Panc1 (cell line): ENCODE results near the gene ANKRD33B. TPM values are rescaled to one million over a fixed set of nuclear protein-coding genes. Genes with fewer than 3 reads are reported as not detected.

ENCODE experiments used
- ATAC-seq: fragments of 200-7000 bp; cut with Tn5 transposase; 2 replicates; pipeline ENCODE4 v1.9.1; 2020; ENCODE audit warnings: mild to moderate bottlenecking, moderate library complexity
- BruUV-seq: library from RNA; stranded (reverse); fragments of 400-500 nt; replicated peaks from 2 replicates; lab custom pipeline; 2021; lab: Mats Ljungman, UMichigan
- CTCF ChIA-PET: fragments of 300-600 bp; sonication (Branson Sonifier 250); formaldehyde crosslinking; loops from one replicate; lab custom pipeline; 2022; ENCODE audit warnings: antibody characterized with exemption; lab: Charles Lee
- POLR2A ChIA-PET: fragments of 300-600 bp; sonication (Branson Sonifier 250); formaldehyde crosslinking; loops from one replicate; lab custom pipeline; 2022; ENCODE audit warnings: antibody characterized with exemption; lab: Charles Lee
- DNase-seq: peaks from one replicate; pipeline ENCODE4 v3.0.0-alpha.2; 2010; ENCODE audit warnings: low read depth, low spot score
- H3K27ac ChIP-seq: 2 replicates; pipeline ENCODE4 v1.5.1; 2011; ENCODE audit warnings: mild to moderate bottlenecking, low read length, inconsistent platforms
- H3K27me3 ChIP-seq: fragments of 200-500 bp; sonication (Bioruptor generic); 2 replicates; pipeline ENCODE4 v1.6.0; 2014; ENCODE audit warnings: low read length, inconsistent platforms; ENCODE audit not compliant: control insufficient read depth, insufficient read depth
- H3K36me3 ChIP-seq: fragments of 200-500 bp; sonication (Bioruptor generic); 2 replicates; pipeline ENCODE4 v1.5.1; 2014; ENCODE audit warnings: inconsistent platforms, mild to moderate bottlenecking, low read length, moderate library complexity; ENCODE audit not compliant: control insufficient read depth, insufficient read depth
- H3K4me1 ChIP-seq: 2 replicates; pipeline ENCODE4 v1.5.1; 2011; ENCODE audit warnings: inconsistent platforms, mild to moderate bottlenecking, low read length, moderate library complexity; ENCODE audit not compliant: control insufficient read depth, insufficient read depth
- H3K4me3 ChIP-seq, 2 experiments: 2 replicates each; pipeline ENCODE4 v1.5.1; 2011 to 2012; ENCODE audit warnings: low read depth in 2 of 2, low read length in 2 of 2, mild to moderate bottlenecking in 2 of 2, inconsistent platforms in 1 of 2, moderate library complexity in 1 of 2
- H3K9me3 ChIP-seq: fragments of 200-500 bp; sonication (Bioruptor generic); 2 replicates; pipeline ENCODE4 v1.5.1; 2014; ENCODE audit warnings: low read depth, mild to moderate bottlenecking, inconsistent platforms, low read length, moderate library complexity; ENCODE audit not compliant: control insufficient read depth, insufficient read depth
- POLR2AphosphoS5 ChIP-seq: IDR thresholded peaks from 2 replicates; pipeline ENCODE4 v1.6.1; 2012; ENCODE audit warnings: mild to moderate bottlenecking, low read depth, low read length, moderate library complexity
- SIN3A ChIP-seq: IDR thresholded peaks from 2 replicates; pipeline ENCODE4 v1.6.1; 2012; ENCODE audit warnings: low read depth, mild to moderate bottlenecking, low read length, moderate library complexity, borderline replicate concordance; ENCODE audit not compliant: insufficient read depth
- TCF7L2 ChIP-seq: IDR thresholded peaks from 2 replicates; pipeline ENCODE4 v1.6.1; 2011; ENCODE audit warnings: mild to moderate bottlenecking, low read depth, low read length, inconsistent platforms
- in situ Hi-C: cut with HindIII; loops from 2 replicates; pipeline ENCODE4 v1.10.0; 2016; ENCODE audit warnings: low sequenced_read_pairs, low pct_unique_long_range_greater_than_20kb
- intact Hi-C: fragments of 100-400 bp; cut with micrococcal nuclease; formaldehyde crosslinking; loops from one replicate; pipeline ENCODE4 v1.10.0; 2022; ENCODE audit not compliant: unreplicated experiment
- total RNA-seq: library from RNA; stranded (reverse); gene quantifications from one replicate; pipeline ENCODE4 v1.2.1, GENCODE V29; 2021; ENCODE audit not compliant: unreplicated experiment
- TF ChIP-seq, protein P1 (sequence below): fragments of 450-650 bp; IDR thresholded peaks from 2 replicates; pipeline ENCODE4 v1.5.1; 2017; ENCODE audit warnings: mild to moderate bottlenecking
- TF ChIP-seq, protein P2 (sequence below), 2 experiments: IDR thresholded peaks; 2 replicates each; pipeline ENCODE4 v1.6.1; 2011 to 2012; ENCODE audit warnings: low read depth in 2 of 2, control low read depth in 1 of 2, low read length in 1 of 2, mild to moderate bottlenecking in 1 of 2, moderate library complexity in 1 of 2; ENCODE audit not compliant: insufficient read depth in 1 of 2

Gene ANKRD33B
- total RNA-seq, 1 experiment from 2014 or later: 19.1 TPM

- intact Hi-C loops: no loop called here
- BruUV-seq: no TSS peak
- Histone ChIP-seq H3K4me1 (peaks cover 12% of the 10 kb centered on the region), H3K4me3 (no peak overlapping the region), H3K27me3 (no peaks in the 10 kb centered on the region), H3K27ac (no peak overlapping the region), H3K36me3 (no peaks in the 10 kb centered on the region), H3K9me3 (no peaks in the 10 kb centered on the region)
- CTCF ChIA-PET: interaction anchor here (1.1 to 1.7 kb wide), 2 partner anchors 12 to 28 kb away, joined by 3 to 5 read pairs; no protein-coding TSS in a partner anchor
- DNase-seq (no peak), ATAC-seq (peak; percentile 46)
- in situ Hi-C loops: no loop called here
- TF ChIP-seq, protein P1, sequence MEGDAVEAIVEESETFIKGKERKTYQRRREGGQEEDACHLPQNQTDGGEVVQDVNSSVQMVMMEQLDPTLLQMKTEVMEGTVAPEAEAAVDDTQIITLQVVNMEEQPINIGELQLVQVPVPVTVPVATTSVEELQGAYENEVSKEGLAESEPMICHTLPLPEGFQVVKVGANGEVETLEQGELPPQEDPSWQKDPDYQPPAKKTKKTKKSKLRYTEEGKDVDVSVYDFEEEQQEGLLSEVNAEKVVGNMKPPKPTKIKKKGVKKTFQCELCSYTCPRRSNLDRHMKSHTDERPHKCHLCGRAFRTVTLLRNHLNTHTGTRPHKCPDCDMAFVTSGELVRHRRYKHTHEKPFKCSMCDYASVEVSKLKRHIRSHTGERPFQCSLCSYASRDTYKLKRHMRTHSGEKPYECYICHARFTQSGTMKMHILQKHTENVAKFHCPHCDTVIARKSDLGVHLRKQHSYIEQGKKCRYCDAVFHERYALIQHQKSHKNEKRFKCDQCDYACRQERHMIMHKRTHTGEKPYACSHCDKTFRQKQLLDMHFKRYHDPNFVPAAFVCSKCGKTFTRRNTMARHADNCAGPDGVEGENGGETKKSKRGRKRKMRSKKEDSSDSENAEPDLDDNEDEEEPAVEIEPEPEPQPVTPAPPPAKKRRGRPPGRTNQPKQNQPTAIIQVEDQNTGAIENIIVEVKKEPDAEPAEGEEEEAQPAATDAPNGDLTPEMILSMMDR: no peak
- TF ChIP-seq SIN3A (no peak), POLR2AphosphoS5 (no peak), TCF7L2 (no peak)
- TF ChIP-seq, protein P2, sequence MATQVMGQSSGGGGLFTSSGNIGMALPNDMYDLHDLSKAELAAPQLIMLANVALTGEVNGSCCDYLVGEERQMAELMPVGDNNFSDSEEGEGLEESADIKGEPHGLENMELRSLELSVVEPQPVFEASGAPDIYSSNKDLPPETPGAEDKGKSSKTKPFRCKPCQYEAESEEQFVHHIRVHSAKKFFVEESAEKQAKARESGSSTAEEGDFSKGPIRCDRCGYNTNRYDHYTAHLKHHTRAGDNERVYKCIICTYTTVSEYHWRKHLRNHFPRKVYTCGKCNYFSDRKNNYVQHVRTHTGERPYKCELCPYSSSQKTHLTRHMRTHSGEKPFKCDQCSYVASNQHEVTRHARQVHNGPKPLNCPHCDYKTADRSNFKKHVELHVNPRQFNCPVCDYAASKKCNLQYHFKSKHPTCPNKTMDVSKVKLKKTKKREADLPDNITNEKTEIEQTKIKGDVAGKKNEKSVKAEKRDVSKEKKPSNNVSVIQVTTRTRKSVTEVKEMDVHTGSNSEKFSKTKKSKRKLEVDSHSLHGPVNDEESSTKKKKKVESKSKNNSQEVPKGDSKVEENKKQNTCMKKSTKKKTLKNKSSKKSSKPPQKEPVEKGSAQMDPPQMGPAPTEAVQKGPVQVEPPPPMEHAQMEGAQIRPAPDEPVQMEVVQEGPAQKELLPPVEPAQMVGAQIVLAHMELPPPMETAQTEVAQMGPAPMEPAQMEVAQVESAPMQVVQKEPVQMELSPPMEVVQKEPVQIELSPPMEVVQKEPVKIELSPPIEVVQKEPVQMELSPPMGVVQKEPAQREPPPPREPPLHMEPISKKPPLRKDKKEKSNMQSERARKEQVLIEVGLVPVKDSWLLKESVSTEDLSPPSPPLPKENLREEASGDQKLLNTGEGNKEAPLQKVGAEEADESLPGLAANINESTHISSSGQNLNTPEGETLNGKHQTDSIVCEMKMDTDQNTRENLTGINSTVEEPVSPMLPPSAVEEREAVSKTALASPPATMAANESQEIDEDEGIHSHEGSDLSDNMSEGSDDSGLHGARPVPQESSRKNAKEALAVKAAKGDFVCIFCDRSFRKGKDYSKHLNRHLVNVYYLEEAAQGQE (IDR thresholded peaks at IDR 0.05; ENCODE audit: insufficient read depth in 1 of 2, low read depth in 2 of 2, low read length in 1 of 2): no peak
- POLR2A ChIA-PET: no interaction called here
Measured at GRCh38 chr5:10702040-10702629, 138.3 kb downstream of the ANKRD33B start.

- Histone ChIP-seq H3K27ac (no peak overlapping the region), H3K27me3 (no peaks in the 10 kb centered on the region), H3K4me1 (peaks cover 12% of the 10 kb centered on the region), H3K9me3 (no peaks in the 10 kb centered on the region), H3K4me3 (no peak overlapping the region), H3K36me3 (no peaks in the 10 kb centered on the region)
- ATAC-seq: no peak
- POLR2A ChIA-PET: no interaction called here
- in situ Hi-C loops (no loop called here), intact Hi-C loops (no loop called here)
- DNase-seq: no peak
- no TSS peak for BruUV-seq
- CTCF ChIA-PET: interaction anchor here (0.6 to 1.7 kb wide), 4 partner anchors 13 to 280 kb away, joined by 3 to 5 read pairs (median 3); no protein-coding TSS in a partner anchor
- no peak for TF ChIP-seq SIN3A
- TF ChIP-seq, protein P2 (IDR thresholded peaks at IDR 0.05; ENCODE audit: insufficient read depth in 1 of 2, low read depth in 2 of 2, low read length in 1 of 2): no peak
- no peak for TF ChIP-seq POLR2AphosphoS5
- TF ChIP-seq, protein P1: no peak
- TF ChIP-seq TCF7L2: no peak
Measured at GRCh38 chr5:10702911-10703491, 139.1 kb downstream of the ANKRD33B start.
